Testis (tissue), 3 donors: Measurements from ENCODE around the gene TMEM121. TPM values are rescaled to one million over a fixed set of nuclear protein-coding genes. Genes with fewer than 3 reads are reported as not detected.

Experiments used
- DNase-seq: peaks from one replicate; pipeline ENCODE4 v3.0.0-alpha.2; 2019
- H3K27ac ChIP-seq, 2 donors: fragments of 200-600 bp; sonication (generic); one replicate each; pipeline ENCODE4 v1.5.1; 2019
- H3K27me3 ChIP-seq: fragments of 200-600 bp; sonication (generic); one replicate; pipeline ENCODE4 v1.5.1; 2019
- H3K36me3 ChIP-seq: fragments of 200-600 bp; sonication (generic); one replicate; pipeline ENCODE4 v1.5.1; 2017; ENCODE audit warnings: low read depth; ENCODE audit errors: missing control alignments
- H3K4me1 ChIP-seq: fragments of 200-600 bp; sonication (generic); one replicate; pipeline ENCODE4 v1.5.1; 2019
- H3K4me3 ChIP-seq, 2 donors: fragments of 200-600 bp; sonication (generic); one replicate each; pipeline ENCODE4 v1.5.1; 2017 to 2019
- H3K9me3 ChIP-seq: fragments of 200-600 bp; sonication (generic); one replicate; pipeline ENCODE4 v1.5.1; 2017
- CTCF ChIP-seq, 3 experiments: fragments of 450-650 bp in 2 of 3; fragments of 200-600 bp in 1 of 3; sonication (generic) in 1 of 3; IDR thresholded peaks; one replicate each; pipeline ENCODE4 v1.5.1; 2016 to 2019; ENCODE audit warnings: antibody characterized with exemption in 3 of 3, mild to moderate bottlenecking in 2 of 3, moderate library complexity in 1 of 3
- POLR2A ChIP-seq: fragments of 450-650 bp; IDR thresholded peaks from one replicate; pipeline ENCODE4 v1.6.1; 2017; ENCODE audit warnings: antibody characterized with exemption, mild to moderate bottlenecking, moderate library complexity
- WGBS, 2 donors: methylation state at CpG; one replicate each; pipeline ENCODE4 v1.1.5; 2018; 5-methylcytosine and 5-hydroxymethylcytosine counted together
- intact Hi-C: fragments of 100-400 bp; cut with DNase I; formaldehyde crosslinking; loops from one replicate; pipeline ENCODE4 v1.15.1; 2023; ENCODE audit warnings: low total_unique reads
- polyA plus RNA-seq: library from polyadenylated mRNA; stranded (reverse); fragments of 350-450 nt; fragmentation: Illumina TruSeq; extraction: RNeasy Lipid Tissue Mini Kit (QIAGEN cat#74804); gene quantifications from one replicate; pipeline ENCODE4 v1.2.3, GENCODE V29; 2014; ENCODE audit warnings: low read depth, low replicate concordance; ENCODE audit not compliant: insufficient read depth
- total RNA-seq, 2 donors: library from RNA; depleted of rRNA; stranded (reverse); fragments of >200 nt; gene quantifications; one replicate each; pipeline ENCODE4 v1.2.3, GENCODE V29; 2016

TMEM121 gene
- total and polyA plus RNA-seq, 3 donors from 2014 or later = 1.4 to 4.8 (median 3.7) TPM

GRCh38 chr14:105478398-105479251, 47.8 kb upstream of the TMEM121 start:
- Histone ChIP-seq H3K9me3 (no peaks in the 10 kb centered on the region), H3K36me3 (no peaks in the 10 kb centered on the region), H3K27me3 (peaks cover 3% of the 10 kb centered on the region), H3K27ac (no peak overlapping the region), H3K4me3 (peak overlapping the region in 1 of 2 donors; percentile 6), H3K4me1 (peaks cover 55% of the 10 kb centered on the region)
- intact Hi-C loops = no loop called here
- WGBS, 2 donors = 36% methylated on average over 72 of the region's 81 CpGs; no CpG with 5 or more reads in 1 of the 2 donors
- no peak for DNase-seq
- TF ChIP-seq CTCF (IDR thresholded peaks at IDR 0.05) (no peak), POLR2A (no peak)

GRCh38 chr14:105479431-105480158, 46.8 kb upstream of the TMEM121 start:
- no peak for DNase-seq
- Histone ChIP-seq H3K4me3 (no peak overlapping the region), H3K27me3 (peaks cover 3% of the 10 kb centered on the region), H3K9me3 (no peaks in the 10 kb centered on the region), H3K27ac (no peak overlapping the region), H3K36me3 (no peaks in the 10 kb centered on the region), H3K4me1 (peaks cover 49% of the 10 kb centered on the region)
- intact Hi-C loops = no loop called here
- WGBS, 2 donors = 62 to 67% methylated on average over 29 to 34 of the region's 34 CpGs
- TF ChIP-seq POLR2A (no peak), CTCF (IDR thresholded peaks at IDR 0.05) (no peak)

GRCh38 chr14:105480199-105480746, 46.1 kb upstream of the TMEM121 start:
- 56 to 67% methylated on average over 14 to 15 of the region's 15 CpGs for WGBS, 2 donors
- H3K9me3 ChIP-seq = no peaks in the 10 kb centered on the region
- peaks cover 3% of the 10 kb centered on the region for H3K27me3 ChIP-seq
- H3K36me3 ChIP-seq = no peaks in the 10 kb centered on the region
- peak overlapping the region in 1 of 2 donors; percentile 68 for H3K27ac ChIP-seq
- intact Hi-C loops = no loop called here
- no peak overlapping the region for H3K4me3 ChIP-seq
- DNase-seq = no peak
- TF ChIP-seq POLR2A (no peak), CTCF (IDR thresholded peaks at IDR 0.05) (no peak)
- H3K4me1 ChIP-seq = peaks cover 47% of the 10 kb centered on the region

- peak; percentile 90 for DNase-seq
- Histone ChIP-seq H3K27ac (peak overlapping the region; percentile 48 to 68), H3K9me3 (no peaks in the 10 kb centered on the region), H3K4me1 (peaks cover 41% of the 10 kb centered on the region), H3K4me3 (peak overlapping the region in 1 of 2 donors; percentile 6), H3K36me3 (no peaks in the 10 kb centered on the region), H3K27me3 (peaks cover 3% of the 10 kb centered on the region)
- TF ChIP-seq CTCF (IDR thresholded peaks at IDR 0.05) (peak; percentile 94 to 96 (median 95)), POLR2A (no peak)
- WGBS, 2 donors = 18 to 32% methylated on average over 23 to 31 of the region's 35 CpGs
- intact Hi-C loops = no loop called here
Observed at GRCh38 chr14:105480807-105481801, 45.3 kb upstream of the TMEM121 start.
